HG03045 (cell line): ENCODE data around the gene GRHL3.

Source experiments
- ATAC-seq: cut with Tn5 transposase; IDR thresholded peaks from one replicate; pipeline ENCODE4 v1.9.1; 2021; ENCODE audit warnings: mild to moderate bottlenecking, moderate library complexity; ENCODE audit not compliant: unreplicated experiment

The GRHL3 gene

GRCh38 chr1:24292887-24293286 is 26.3 kb upstream of the GRHL3 start:
- ATAC-seq, result no peak

- no peak for ATAC-seq
Measured at GRCh38 chr1:24293392-24294227, 25.5 kb upstream of the GRHL3 start.

- ATAC-seq, result no peak
Measured at GRCh38 chr1:24294228-24294672, 24.9 kb upstream of the GRHL3 start.

- no peak for ATAC-seq
Measured at GRCh38 chr1:24294716-24295371, 24.3 kb upstream of the GRHL3 start.

GRCh38 chr1:24295535-24295934 is 23.6 kb upstream of the GRHL3 start:
- ATAC-seq, result no peak

- no peak for ATAC-seq
Measured at GRCh38 chr1:24297187-24297851, 21.8 kb upstream of the GRHL3 start.

DNA sequence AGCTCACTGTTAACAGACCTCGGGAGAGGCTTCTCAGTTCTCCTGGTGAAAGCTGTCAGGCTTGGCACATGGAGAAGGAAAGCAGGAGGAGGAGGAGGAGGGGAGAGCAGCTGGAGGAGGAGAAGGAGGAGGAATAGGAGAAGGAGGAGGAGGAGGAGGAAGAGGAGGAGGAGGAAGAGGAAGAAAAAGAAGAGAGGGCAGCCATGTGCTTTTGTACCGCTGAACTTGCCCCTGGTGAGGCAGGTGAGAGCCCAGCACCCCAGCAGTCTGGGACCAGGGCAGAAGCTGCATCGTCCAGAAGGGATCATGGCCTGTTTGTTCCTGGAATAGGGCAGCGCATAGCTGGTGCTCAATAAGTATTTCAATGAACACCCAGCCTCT is 21.3 kb upstream of the GRHL3 start:
- no peak for ATAC-seq

- ATAC-seq, result no peak
Measured at GRCh38 chr1:24298606-24299005, 20.6 kb upstream of the GRHL3 start.

DNA sequence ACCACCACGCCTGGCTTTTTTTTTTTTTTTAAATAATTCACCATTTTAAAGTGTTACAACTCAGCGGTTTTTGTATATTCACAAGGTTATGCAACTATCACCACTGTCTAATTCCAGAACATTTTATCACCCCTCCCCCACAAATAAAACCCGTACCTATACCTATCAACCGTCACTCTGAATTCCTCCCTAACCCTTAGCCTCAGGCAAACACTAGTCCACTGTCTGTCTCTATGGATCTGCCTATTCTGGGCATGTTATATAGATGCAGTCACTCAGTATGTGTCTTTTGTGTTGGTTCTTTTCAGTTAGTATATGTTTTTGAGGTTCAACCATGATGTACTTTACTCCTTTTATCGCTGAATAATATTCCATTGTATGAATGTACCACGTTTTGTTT is 19.3 kb upstream of the GRHL3 start:
- ATAC-seq, result no peak

DNA sequence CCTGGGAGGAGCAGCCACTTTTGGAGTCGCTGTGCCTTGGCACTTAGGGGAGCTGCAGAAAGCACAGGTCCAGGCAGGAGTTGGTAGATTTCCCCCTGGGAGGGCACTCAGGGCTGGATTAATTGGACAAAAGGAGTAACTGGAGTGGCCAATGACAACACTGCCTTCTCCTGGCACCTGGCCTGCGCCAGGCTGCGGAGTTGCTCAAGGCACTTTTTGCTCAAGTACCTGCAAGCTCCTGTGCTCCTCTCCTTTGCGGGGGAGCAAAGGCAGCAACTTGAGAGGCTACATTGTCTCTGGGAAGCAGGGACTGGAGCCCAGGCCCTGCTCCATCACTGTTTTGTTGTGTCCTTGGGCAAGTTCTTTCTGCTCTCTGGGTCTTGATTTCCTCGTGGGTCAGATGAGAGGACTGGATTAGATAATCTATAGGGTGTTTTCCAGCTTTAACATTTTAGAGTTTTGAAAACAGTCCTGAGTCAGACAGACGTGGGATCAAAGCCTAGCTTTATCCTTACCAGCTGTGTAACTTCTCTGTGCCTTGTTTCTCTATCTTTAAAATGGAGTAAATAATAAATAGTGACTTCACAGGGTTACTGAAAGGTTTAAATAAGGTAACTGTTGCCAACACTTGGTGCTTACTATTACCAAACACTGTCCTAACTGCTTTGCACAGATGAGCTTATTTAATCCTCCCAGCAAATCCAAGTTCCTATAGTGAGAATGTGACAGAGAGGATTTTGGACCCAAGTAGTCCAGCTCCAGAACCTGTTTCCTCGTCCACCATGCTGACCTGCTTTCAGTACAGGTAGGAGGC is 18.0 kb upstream of the GRHL3 start:
- no peak for ATAC-seq

- no peak for ATAC-seq
Measured at GRCh38 chr1:24301785-24302175, 17.4 kb upstream of the GRHL3 start.

GRCh38 chr1:24302209-24302611 is 16.9 kb upstream of the GRHL3 start:
- no peak for ATAC-seq

DNA sequence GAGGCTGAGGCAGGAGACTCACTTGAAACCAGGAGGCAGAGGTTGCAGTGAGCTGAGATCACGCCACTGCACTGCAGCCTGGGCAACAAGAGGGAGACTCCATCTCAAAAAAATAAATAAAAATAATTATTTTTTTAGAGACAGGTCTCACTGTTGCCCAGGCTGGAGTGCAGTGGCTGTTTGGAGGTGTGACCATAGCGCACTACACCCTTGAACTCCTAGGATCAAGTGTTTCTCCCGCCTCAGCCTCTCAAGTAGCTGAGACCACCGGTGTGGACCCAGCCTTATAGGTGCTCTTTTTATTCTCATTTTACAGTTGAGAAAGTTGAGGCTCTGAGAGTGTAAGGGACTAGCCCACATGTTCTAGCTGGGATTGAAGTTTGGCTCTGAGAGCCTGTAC is 15.6 kb upstream of the GRHL3 start:
- ATAC-seq, result no peak

DNA sequence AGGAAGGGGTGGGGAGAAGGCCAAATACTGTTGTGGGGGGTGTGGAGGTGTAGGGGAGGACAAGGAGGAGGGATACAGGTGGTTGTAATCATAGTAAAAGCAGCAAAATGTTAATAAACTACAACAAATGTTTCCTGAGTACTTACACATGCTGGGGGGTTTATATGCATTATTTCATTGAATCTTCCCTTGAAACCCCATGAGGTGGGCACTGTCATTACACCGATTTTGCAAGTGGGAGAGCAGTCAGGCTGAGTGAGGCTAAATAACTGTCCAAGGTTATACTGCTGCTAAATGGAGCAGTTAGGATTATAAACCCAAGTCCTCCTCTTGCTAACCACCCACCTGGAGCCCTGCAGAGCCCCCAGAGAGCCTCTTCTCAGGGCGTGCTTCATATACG is 14.4 kb upstream of the GRHL3 start:
- no peak for ATAC-seq

GRCh38 chr1:24308365-24309015 is 10.7 kb upstream of the GRHL3 start:
- no peak for ATAC-seq

DNA sequence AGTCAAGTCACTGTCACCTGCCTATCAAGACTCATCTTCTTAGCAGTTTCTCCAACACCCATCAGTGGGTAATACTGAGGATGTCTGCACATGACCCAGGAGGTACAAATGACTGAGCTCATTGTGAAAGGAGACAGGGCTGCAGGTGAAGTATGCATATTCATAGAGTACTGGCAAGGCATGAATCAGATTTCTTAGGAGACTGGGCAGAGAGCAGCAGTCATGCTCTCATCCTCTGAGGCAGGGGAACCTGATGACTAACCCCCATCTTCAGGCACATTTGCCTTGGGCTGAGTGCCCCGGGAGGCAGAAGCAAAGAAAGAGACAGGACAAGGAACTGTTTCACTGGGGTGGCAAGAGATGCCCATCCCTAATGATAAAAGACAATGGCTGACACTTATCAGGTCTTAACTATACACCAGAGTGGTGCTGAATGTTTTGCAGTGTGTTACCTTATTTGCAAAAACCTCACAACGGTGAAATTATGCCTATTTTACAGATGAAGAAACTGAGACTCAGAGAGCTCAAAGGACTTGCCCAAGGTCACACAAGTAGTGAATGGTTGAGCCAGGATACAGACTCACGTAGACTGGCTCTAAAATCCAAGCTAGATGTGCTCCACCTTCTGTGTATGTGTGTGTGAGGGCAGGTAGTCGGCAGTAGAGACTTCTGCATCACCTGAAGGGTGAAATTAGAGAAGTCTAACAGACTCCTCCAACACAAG is 9.2 kb upstream of the GRHL3 start:
- ATAC-seq, result no peak

DNA sequence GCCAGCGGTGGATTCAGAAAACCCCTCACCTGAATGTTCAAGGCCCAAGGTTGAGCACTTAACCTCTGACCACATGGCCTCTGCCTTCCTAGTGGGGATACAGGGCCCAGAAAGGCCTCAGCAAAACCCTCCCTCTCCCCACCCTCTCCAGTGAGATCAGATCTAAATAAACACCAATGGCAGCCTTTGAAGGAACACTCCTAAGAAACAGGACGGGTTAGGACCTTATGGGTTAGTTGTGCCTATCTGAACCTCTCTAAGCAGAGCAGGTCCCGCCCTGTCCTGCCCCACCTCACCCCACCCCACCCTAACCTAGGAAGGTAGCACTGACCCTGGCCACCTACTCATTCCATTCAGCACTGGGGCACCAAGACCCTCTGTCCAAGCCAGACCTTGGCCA is 7.9 kb upstream of the GRHL3 start:
- no peak for ATAC-seq

DNA sequence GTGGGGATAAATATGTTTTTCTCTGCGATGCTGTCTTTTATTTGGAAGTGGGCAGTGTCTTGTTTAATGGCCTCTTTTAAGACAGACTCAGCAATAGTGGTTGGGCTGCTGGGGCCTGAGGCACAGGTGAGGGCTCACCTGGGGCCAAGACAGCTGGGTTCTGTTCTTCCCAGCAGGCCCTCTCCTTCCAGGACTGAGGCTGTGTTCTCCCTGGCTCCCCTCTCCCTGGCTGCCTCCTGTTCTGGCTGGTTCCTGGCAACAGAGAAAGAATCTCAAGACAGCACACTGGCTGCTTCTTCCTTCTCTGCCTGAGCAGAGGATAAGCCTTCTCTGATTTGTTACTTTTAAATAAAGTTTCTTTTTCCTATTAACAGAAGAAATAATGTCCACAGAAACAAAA is 7.4 kb upstream of the GRHL3 start:
- no peak for ATAC-seq

DNA sequence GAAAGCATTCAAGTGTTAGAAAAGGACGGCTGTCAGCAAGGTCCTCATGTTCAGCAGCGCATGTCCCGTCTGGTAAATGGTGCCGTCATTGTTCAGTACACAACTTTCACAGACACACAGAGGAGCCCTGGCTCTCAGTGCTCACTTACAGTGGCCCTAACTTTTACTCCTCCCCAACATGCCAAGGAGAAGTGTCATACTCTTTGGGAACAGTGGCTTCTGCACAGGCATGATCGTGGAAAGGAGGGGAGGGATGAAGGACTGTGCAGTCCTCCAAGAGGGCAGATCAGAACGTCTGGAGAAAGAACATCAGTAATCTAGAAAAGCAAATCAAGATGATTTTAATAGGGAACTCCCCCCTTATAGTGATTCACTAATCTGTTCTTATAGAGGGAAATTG is 3.8 kb upstream of the GRHL3 start:
- no peak for ATAC-seq

DNA sequence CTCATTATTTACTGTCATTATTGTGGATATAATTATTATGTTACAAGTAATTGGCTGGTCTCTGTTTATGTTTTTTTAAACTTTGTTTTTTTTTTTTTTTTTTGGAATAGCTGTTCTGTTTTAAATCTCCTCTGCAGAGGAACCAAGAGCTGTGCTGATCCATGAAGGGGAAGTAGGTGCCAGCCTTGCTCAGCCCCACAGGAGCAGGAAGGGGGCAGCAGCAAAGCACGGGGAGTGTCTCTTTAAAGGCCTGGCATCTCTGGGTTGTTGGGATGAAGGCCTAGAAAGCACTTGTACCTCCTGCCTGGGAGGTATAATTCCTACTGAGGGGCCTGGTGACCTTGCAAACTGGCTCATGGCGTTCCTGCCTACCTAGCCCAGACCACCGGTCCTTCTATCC is 2.5 kb upstream of the GRHL3 start:
- ATAC-seq, result no peak
